SH-SY5Y (cell line): ENCODE measurements around the gene TPPP2.

Experiments
- GATA2 ChIP-seq: IDR thresholded peaks from 2 replicates; pipeline ENCODE4 v1.6.1; 2011; ENCODE audit warnings: mild to moderate bottlenecking, low read depth, low read length
- GATA3 ChIP-seq: IDR thresholded peaks from 2 replicates; pipeline ENCODE4 v1.6.1; 2011; ENCODE audit warnings: low read depth, mild to moderate bottlenecking, low read length, moderate library complexity

DNA sequence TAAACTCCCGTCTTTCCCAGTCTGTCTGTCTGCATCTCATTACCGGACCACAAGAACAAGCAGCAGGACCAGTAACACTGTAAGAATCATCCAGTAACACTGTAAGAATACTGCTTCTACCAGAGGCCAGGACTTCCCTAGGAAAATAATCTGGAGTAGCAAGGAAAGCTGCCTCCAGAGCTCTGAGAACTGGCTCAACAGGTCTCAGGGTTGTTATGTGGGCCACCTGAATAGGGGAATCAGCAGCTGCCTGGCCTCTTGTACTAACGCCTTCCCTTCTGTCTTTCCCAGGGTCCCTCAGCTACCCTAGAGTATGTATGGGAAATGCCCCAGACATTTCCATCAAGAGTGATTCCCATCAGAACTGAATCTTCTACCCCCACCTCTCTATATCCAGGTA is 31.9 kb upstream of the TPPP2 start:
- TF ChIP-seq GATA2 = no peak
- TF ChIP-seq GATA3 = no peak
